Gastrocnemius medialis (tissue), 4 donors: ENCODE measurements around the gene PRIM2.
"Not testable (repeated sequence)": the region's sequence is repeated elsewhere in the genome, so short reads cannot be mapped to it uniquely, and the experiment has no call there.

Source experiments
- CTCF ChIP-seq, 5 experiments: fragments of 450-650 bp in 3 of 5; fragments of 200-600 bp in 2 of 5; sonication (generic) in 2 of 5; IDR thresholded peaks in 4 of 5; conservative IDR thresholded peaks in 1 of 5; 1 replicate in 4 of 5; 2 replicates in 1 of 5; pipeline ENCODE4 v1.5.1; 2016 to 2019; ENCODE audit warnings: antibody characterized with exemption in 5 of 5, mild to moderate bottlenecking in 3 of 5, moderate library complexity in 3 of 5
- POLR2A ChIP-seq, 2 donors: fragments of 450-650 bp; IDR thresholded peaks; one replicate each; pipeline ENCODE4 v1.6.1; 2017; ENCODE audit warnings: antibody characterized with exemption in 2 of 2, mild to moderate bottlenecking in 2 of 2, moderate library complexity in 2 of 2

GRCh38 chr6:57443181-57443580, 125.8 kb downstream of the PRIM2 start:
- TF ChIP-seq POLR2A (IDR thresholded peaks at IDR 0.05); CTCF (IDR thresholded peaks at IDR 0.05 in 4 of 5, conservative IDR thresholded peaks at IDR 0.05 in 1 of 5): not testable (repeated sequence)
